ENCODE measurements around the gene AKR7A2.

DNA sequence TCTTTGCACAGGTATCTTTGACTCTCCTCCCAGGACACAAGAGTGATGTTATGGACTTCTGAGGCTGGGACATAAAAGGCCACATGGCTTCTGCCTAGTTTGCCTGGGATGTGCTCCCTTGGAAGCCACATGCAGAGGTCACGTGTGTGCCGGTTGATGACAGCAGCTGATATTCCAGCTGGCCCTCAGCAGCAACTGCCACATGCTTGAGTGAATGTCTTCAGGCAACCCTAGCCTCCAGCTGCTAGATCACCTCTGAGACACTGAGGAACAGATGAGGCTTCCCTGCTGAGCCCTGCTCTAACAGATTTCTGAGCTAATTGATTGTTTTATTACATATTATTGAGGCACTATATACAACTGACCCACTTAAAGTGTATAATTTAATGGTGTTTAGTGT lies 11.7 kb downstream of the AKR7A2 start:
- TF ChIP-seq CTCF (conservative IDR thresholded peaks at IDR 0.05 in 1 of 2, IDR thresholded peaks at IDR 0.05 in 1 of 2; ENCODE audit: low read depth in 1 of 2, low read length in 2 of 2) (no peak), EZH2 (IDR thresholded peaks at IDR 0.05; ENCODE audit: low read length, missing control alignments) (no peak)

Measured in fibroblast of lung (primary cell).